HG03378 (cell line): ENCODE measurements around the gene KLF16.
"Not testable (repeated sequence)": the region's sequence is repeated elsewhere in the genome, so short reads cannot be mapped to it uniquely, and the experiment has no call there.

ENCODE experiments used
- ATAC-seq: cut with Tn5 transposase; IDR thresholded peaks from one replicate; pipeline ENCODE4 v1.9.1; 2021; ENCODE audit warnings: mild to moderate bottlenecking, moderate library complexity; ENCODE audit not compliant: unreplicated experiment

Gene KLF16

GRCh38 chr19:1863328-1863637, at the start of gene KLF16:
KLF16 (minus strand) TSS chr19:1863579; CDS start chr19:1863497, 82 bp downstream.
- no peak for ATAC-seq

- no peak for ATAC-seq
Observed at GRCh38 chr19:1912760-1913505, 49.6 kb upstream of the KLF16 start.

DNA sequence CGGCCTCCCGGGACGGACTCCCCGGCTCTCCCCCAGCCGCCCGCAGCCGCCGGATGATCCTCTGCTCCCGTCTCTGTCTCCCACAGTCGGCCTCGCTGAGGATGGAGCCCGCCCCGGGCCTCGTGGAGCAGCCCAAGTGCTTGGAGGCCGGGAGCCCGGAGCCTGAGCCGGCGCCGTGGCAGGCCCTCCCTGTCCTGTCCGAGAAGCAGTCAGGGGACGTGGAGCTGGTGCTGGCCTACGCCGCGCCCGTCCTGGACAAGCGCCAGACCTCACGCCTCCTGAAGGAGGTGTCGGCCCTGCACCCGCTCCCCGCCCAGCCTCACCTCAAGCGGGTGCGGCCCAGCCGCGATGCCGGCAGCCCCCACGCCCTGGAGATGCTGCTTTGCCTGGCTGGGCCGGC, 48.6 kb upstream of the KLF16 start:
- ATAC-seq: no peak

DNA sequence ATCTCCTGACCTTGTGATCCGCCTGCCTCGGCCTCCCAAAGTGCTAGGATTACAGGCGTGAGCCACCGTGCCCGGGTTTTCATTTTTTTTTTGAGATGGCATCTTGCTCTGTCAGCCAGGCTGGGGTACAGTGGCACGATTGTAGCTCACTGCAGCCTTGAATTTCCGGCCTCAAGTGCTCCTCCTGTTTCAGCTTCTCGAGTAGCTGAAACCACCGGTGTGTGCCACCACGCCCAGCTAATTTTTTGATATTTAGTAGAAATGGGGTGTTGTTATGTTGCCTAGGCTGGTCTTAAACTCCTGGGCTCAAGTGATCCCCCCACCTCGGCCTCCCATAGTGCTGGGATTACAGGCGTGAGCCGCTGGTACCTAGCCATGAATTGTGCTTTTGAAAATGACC, 47.7 kb upstream of the KLF16 start:
- ATAC-seq: no peak

GRCh38 chr19:1910177-1910576, 46.8 kb upstream of the KLF16 start:
- ATAC-seq: no peak

DNA sequence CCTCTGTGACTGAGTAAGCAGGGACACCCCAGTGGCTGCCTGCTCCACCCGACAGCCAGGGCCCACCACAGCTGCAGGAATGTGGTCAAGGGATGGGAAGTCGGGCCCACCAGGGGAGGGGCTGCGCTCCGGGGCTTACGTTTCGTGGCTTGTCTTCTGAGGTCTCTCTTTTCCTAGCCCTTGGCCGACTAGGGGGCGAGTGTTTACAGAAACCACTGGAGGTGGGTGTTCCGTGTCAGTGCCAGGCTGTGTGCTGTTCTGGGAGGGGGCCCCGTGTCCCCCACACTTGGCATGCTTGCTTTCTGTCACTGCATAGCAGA, 46.3 kb upstream of the KLF16 start:
- no peak for ATAC-seq

DNA sequence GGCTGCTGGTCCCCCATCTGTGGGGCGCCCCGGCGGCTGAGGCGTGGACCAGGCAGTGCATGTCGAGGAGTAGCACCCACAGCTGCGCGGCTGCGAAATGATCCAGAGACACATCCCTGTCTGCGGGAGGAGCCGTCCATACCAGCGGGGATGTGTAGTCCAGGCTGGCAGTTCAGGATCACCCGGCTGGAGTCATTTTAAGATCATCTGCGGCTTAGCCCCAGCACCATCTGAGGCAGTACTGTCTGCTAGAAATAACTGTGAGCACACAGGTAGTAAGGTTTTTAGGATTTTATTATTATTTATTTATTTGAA, 44.9 kb upstream of the KLF16 start:
- ATAC-seq: no peak

DNA sequence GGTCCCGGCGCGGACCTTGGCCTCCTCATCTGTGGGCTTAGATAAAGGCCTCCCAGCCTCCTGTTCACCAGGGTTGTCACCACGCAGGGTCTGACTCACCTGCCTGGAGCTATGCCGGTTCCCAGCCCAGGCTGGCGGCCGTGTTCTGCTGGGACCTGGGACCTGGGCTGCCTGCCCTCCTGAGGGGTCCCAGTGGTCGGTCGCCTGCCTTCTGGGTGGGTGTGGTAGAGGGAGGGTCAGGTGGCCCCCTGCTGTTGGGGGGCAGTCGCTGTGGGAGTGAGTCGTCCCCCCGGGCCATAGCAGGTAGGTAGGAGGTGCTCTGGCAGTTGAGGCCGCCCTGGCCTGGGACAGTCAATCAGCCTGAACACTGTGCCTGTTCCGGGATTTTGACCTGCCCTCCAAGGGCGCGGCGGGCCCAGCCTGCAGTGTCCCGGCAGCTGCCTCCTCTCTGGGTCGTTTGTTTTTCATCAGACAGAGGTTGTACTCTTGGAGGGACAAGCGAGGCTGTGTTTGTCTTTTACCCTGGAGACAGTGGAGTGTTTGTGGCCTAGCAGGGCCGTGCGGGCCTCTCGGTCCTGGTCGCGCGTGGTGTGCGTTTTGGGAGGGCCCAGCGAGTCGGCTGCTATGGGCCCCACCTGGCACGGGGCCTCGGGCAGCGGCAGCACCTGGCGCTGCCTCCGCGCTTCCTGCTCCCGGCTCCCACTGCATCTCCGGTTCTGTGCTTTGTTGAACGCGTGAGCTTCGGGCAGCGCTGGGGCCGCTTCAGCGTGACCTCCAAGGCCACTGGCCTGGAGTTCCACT, 44.4 kb upstream of the KLF16 start:
- no peak for ATAC-seq

GRCh38 chr19:1906985-1907562, 43.7 kb upstream of the KLF16 start:
- ATAC-seq: no peak

- no peak for ATAC-seq
Observed at GRCh38 chr19:1905863-1906375, 42.5 kb upstream of the KLF16 start.

- ATAC-seq: peak; percentile 48
Observed at GRCh38 chr19:1905110-1905862, 41.9 kb upstream of the KLF16 start, which contains the start of the genes ADAT3 and SCAMP4. ADAT3 (plus strand) TSS chr19:1905399; CDS start chr19:1912048, 6,649 bp downstream. SCAMP4 (plus strand) TSS chr19:1905399; CDS start chr19:1915020, 9,621 bp downstream.

DNA sequence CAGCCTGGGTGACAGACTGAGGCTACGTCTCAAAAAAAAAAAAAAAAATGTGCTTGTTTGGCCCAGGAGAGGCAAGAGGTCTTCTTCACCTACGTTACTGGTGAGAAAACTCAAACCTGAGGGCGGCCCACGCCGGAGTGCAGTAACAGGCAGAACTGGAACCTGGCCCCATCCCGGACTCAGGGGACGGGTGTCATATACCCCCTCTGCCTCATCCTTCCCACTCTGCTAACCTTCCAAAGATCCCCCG, 41.4 kb upstream of the KLF16 start:
- ATAC-seq: peak; percentile 14

- ATAC-seq: no peak
Observed at GRCh38 chr19:1902923-1903322, 39.5 kb upstream of the KLF16 start.

GRCh38 chr19:1901940-1902404, 38.6 kb upstream of the KLF16 start:
- no peak for ATAC-seq

- ATAC-seq: no peak
Observed at GRCh38 chr19:1896508-1896907, 33.1 kb upstream of the KLF16 start.

DNA sequence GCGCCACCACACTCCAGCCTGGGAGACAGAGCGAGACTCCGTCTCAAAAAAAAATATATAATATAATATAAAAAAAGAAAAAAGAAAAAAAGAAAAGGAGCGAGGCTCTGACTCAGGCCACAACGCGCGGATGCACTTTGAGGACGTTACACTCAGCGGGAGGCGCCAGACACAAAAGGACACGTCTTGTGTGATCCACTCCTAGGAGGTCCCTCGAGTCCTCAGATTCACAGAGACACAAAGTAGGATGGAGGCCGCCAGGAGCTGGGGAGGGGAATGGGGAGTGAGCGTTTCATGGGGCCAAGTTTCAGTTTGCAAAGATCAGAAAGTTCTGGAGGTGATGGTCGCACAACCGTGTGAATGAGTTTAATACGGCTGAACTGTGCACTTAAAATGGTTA, 30.4 kb upstream of the KLF16 start:
- no peak for ATAC-seq

- ATAC-seq: no peak
Observed at GRCh38 chr19:1889907-1890306, 26.5 kb upstream of the KLF16 start.

- ATAC-seq: no peak
Observed at GRCh38 chr19:1888385-1888784, 25.0 kb upstream of the KLF16 start.

DNA sequence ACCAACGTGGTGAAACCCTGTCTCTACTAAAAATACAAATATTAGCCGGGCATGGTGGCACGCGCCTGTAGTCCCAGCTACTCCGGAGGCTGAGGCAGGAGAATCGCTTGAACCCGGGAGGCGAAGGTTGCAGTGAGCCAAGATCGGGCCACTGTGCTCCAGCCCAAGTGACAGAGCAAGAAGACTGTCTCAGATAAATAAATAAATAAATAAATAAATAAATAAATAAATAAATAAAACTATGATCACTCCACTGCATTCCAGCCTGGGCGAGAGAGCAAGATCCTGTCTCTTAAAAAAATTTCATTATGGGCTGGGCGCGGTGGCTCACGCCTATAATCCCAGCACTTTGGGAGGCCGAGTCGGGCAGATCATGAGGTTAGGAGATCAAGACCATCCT, 23.0 kb upstream of the KLF16 start:
- not testable (repeated sequence) for ATAC-seq

DNA sequence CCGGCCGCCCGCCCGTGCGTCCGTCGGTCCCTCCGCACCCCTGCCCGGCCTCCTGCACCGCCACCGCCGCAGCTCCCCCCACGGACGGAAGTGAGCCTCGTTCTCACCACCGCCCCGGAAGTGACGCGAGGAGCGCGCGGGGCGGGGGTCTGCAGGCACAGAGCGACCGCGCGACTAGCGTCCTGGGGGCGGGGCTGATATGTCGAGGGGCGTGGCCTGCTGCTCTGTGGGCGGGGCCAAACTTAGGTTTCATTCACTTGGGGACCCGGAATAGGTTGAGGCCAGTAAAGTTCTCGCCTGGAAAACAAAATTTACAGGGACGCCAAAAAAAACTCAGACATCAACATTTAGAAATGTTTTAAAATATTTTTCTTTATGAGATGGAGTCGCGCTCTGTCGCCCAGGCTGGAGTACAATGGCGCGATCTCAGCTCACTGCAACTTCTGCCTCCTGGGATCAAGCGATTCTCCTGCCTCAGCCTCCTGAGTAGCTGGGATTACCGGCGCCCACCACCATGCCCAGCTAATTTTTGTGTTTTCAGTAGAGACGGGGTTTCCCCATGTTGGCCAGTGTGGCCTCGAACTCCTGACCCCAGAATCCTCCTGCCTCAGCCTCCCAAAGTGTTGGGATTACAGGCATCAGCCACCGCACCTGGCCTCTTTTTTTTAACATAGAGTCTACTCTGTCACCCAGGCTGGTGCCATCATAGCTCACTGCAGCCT, 22.2 kb upstream of the KLF16 start, which contains the start of gene ABHD17A:
ABHD17A (minus strand) TSS at position 99 of the 722 bp plus-strand sequence. CDS start 3,930 bp downstream, outside the sequence.
- ATAC-seq: not testable (repeated sequence)
